ENCODE data around the gene PIGC. TPM values are rescaled to one million over a fixed set of nuclear protein-coding genes. Genes with fewer than 3 reads are reported as not detected.

The PIGC gene
- total and polyA plus RNA-seq, 4 donors: 8.6 to 18.4 (median 13.2) TPM

DNA sequence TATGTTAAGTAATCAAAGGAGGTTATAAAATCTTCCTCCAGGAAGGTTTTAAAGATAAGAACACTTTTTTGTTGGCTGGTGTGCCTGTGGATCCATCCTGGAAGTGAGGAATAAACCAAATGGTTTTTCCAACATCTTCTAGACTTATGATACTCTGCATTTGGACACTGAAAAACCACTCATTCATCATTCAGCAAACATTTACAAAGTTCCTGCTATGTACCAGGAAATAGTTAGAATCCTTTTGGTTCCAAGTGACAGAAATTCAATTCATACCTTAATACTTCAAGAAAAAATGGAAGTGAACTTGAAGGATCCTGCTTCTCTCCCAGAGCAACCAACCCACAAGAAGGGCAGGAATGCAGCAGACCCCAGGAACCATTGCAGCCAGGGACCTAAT, 39.6 kb upstream of the PIGC start:
- Histone ChIP-seq H3K27me3 (ENCODE audit: control insufficient read depth in 4 of 4, insufficient read depth in 4 of 4, low read length in 3 of 4) (peaks cover 0 to 2% (median 0%) of the 10 kb centered on the region in 4 donors), H3K9ac (ENCODE audit: low read depth in 1 of 2, low read length in 2 of 2) (no peak overlapping the region), H3K9me3 (ENCODE audit: control insufficient read depth in 4 of 4, low read length in 3 of 4) (no peaks in the 10 kb centered on the region), H3K27ac (ENCODE audit: low read depth in 1 of 2, low read length in 2 of 2) (no peak overlapping the region), H3K4me3 (ENCODE audit: low read depth in 1 of 3, low read length in 3 of 3) (no peak overlapping the region), H3K4me1 (ENCODE audit: control insufficient read depth in 4 of 4, insufficient read depth in 4 of 4, low read length in 3 of 4) (no peaks in the 10 kb centered on the region), H3K36me3 (ENCODE audit: control insufficient read depth in 4 of 4, insufficient read depth in 3 of 4, low read depth in 1 of 4, low read length in 3 of 4) (no peaks in the 10 kb centered on the region)
- DNase-seq (ENCODE audit: low spot score): no peak
- no peak for TF ChIP-seq RAD21 (IDR thresholded peaks at IDR 0.05)
- TF ChIP-seq, protein P1, sequence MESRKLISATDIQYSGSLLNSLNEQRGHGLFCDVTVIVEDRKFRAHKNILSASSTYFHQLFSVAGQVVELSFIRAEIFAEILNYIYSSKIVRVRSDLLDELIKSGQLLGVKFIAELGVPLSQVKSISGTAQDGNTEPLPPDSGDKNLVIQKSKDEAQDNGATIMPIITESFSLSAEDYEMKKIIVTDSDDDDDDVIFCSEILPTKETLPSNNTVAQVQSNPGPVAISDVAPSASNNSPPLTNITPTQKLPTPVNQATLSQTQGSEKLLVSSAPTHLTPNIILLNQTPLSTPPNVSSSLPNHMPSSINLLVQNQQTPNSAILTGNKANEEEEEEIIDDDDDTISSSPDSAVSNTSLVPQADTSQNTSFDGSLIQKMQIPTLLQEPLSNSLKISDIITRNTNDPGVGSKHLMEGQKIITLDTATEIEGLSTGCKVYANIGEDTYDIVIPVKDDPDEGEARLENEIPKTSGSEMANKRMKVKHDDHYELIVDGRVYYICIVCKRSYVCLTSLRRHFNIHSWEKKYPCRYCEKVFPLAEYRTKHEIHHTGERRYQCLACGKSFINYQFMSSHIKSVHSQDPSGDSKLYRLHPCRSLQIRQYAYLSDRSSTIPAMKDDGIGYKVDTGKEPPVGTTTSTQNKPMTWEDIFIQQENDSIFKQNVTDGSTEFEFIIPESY (IDR thresholded peaks at IDR 0.05): no peak
- TF ChIP-seq JUND (IDR thresholded peaks at IDR 0.05): no peak
- TF ChIP-seq NR2F2 (IDR thresholded peaks at IDR 0.05): no peak
- TF ChIP-seq, protein P2, sequence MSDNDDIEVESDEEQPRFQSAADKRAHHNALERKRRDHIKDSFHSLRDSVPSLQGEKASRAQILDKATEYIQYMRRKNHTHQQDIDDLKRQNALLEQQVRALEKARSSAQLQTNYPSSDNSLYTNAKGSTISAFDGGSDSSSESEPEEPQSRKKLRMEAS (IDR thresholded peaks at IDR 0.05): no peak
- no peak for TF ChIP-seq SP1 (IDR thresholded peaks at IDR 0.05)
- no peak for TF ChIP-seq FOXA2 (IDR thresholded peaks at IDR 0.05)
- TF ChIP-seq GABPA (IDR thresholded peaks at IDR 0.05 in 1 of 2, conservative IDR thresholded peaks at IDR 0.05 in 1 of 2): no peak
- no peak for TF ChIP-seq TAF1 (conservative IDR thresholded peaks at IDR 0.05)
- TF ChIP-seq FOXA1 (IDR thresholded peaks at IDR 0.05): no peak
- TF ChIP-seq RXRA (IDR thresholded peaks at IDR 0.05): no peak
- TF ChIP-seq EGR1 (IDR thresholded peaks at IDR 0.05; ENCODE audit: low read depth in 2 of 2): no peak
- no peak for TF ChIP-seq HNF4G (IDR thresholded peaks at IDR 0.05)
- no peak for TF ChIP-seq YY1 (IDR thresholded peaks at IDR 0.05)
- TF ChIP-seq, protein P3, sequence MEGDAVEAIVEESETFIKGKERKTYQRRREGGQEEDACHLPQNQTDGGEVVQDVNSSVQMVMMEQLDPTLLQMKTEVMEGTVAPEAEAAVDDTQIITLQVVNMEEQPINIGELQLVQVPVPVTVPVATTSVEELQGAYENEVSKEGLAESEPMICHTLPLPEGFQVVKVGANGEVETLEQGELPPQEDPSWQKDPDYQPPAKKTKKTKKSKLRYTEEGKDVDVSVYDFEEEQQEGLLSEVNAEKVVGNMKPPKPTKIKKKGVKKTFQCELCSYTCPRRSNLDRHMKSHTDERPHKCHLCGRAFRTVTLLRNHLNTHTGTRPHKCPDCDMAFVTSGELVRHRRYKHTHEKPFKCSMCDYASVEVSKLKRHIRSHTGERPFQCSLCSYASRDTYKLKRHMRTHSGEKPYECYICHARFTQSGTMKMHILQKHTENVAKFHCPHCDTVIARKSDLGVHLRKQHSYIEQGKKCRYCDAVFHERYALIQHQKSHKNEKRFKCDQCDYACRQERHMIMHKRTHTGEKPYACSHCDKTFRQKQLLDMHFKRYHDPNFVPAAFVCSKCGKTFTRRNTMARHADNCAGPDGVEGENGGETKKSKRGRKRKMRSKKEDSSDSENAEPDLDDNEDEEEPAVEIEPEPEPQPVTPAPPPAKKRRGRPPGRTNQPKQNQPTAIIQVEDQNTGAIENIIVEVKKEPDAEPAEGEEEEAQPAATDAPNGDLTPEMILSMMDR (IDR thresholded peaks at IDR 0.05; ENCODE audit: low read depth, low read length, missing input control): no peak

DNA sequence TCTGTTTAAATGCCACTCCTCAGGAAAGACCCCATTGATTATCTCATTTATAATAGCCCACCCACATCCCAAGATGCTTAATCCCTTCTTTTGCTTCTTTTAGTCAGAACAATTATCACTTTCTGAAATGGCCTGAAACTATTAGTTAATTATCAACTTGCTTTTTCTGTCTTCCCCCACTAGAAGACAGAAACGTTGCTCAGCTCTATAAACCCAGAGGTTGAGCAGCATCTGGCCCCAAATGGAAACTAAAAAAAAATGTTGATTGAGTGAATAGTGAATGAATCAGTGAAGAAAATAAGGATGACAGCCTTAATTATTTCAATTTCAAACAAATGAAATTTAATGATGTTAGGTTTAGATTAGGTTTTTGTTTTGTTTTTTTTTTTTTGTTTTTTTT, 38.2 kb upstream of the PIGC start:
- H3K9me3 ChIP-seq (ENCODE audit: control insufficient read depth in 4 of 4, low read length in 3 of 4): no peaks in the 10 kb centered on the region
- DNase-seq (ENCODE audit: low spot score): no peak
- no peak overlapping the region for H3K4me3 ChIP-seq (ENCODE audit: low read depth in 1 of 3, low read length in 3 of 3)
- WGBS: 0% methylated on average over 1 of the region's 1 CpG
- peaks cover 0 to 2% (median 0%) of the 10 kb centered on the region in 4 donors for H3K27me3 ChIP-seq (ENCODE audit: control insufficient read depth in 4 of 4, insufficient read depth in 4 of 4, low read length in 3 of 4)
- no peaks in the 10 kb centered on the region for H3K4me1 ChIP-seq (ENCODE audit: control insufficient read depth in 4 of 4, insufficient read depth in 4 of 4, low read length in 3 of 4)
- H3K27ac ChIP-seq (ENCODE audit: low read depth in 1 of 2, low read length in 2 of 2): no peak overlapping the region
- TF ChIP-seq HNF4G (IDR thresholded peaks at IDR 0.05): no peak
- TF ChIP-seq JUND (IDR thresholded peaks at IDR 0.05): no peak
- no peak for TF ChIP-seq GABPA (IDR thresholded peaks at IDR 0.05 in 1 of 2, conservative IDR thresholded peaks at IDR 0.05 in 1 of 2)
- no peak for TF ChIP-seq NR2F2 (IDR thresholded peaks at IDR 0.05)
- no peak for TF ChIP-seq HNF4A (conservative IDR thresholded peaks at IDR 0.05)
- no peak for TF ChIP-seq FOXA2 (IDR thresholded peaks at IDR 0.05)
- TF ChIP-seq RXRA (IDR thresholded peaks at IDR 0.05): no peak
- TF ChIP-seq, protein P3 (IDR thresholded peaks at IDR 0.05; ENCODE audit: low read depth, low read length, missing input control): no peak
- no peak for TF ChIP-seq SP1 (IDR thresholded peaks at IDR 0.05)
- H3K9ac ChIP-seq (ENCODE audit: low read depth in 1 of 2, low read length in 2 of 2): no peak overlapping the region
- no peaks in the 10 kb centered on the region for H3K36me3 ChIP-seq (ENCODE audit: control insufficient read depth in 4 of 4, insufficient read depth in 3 of 4, low read depth in 1 of 4, low read length in 3 of 4)

Measured in liver (tissue), 9 donors.